Measurements from ENCODE around the gene PTPRJ. TPM values are rescaled to one million over a fixed set of nuclear protein-coding genes. Genes with fewer than 3 reads are reported as not detected.
"Not testable (repeated sequence)": the region's sequence is repeated elsewhere in the genome, so short reads cannot be mapped to it uniquely, and the experiment has no call there.

Gene PTPRJ
- polyA plus RNA-seq, 3 donors, result 10.0 to 36.4 (median 14.6) TPM

DNA sequence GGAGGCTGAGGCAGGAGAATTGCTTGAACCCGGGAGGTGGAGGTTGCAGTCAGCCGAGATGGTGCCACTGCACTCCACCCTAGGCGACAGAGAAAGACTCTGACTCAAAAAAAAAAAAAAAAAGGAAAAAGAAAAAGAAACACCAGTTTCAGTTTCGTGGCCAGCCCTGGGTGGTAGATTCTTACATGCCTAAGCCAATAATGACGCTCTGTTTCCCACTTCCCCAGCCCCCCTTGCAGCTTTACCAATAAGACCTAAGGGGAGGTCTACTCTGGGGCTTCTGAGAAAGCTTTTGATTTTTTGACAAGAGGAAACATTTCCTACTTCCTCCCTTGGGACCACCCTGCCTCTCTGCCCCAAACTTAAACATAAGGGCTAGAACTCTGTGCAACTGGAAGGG lies 30.0 kb upstream of the PTPRJ start:
- H3K4me1 Mint-ChIP-seq, result peaks cover 74% of the 10 kb centered on the region
- 0% methylated on average over 3 of the region's 5 CpGs for WGBS (ENCODE audit: insufficient coverage)
- no peak overlapping the region for H2AFZ ChIP-seq (ENCODE audit: insufficient read depth, low read depth, low read length, poor library complexity, severe bottlenecking)
- peak overlapping the region; percentile 12 to 37 for H3K4me3 Mint-ChIP-seq
- no peaks in the 10 kb centered on the region for H3K36me3 ChIP-seq (replicated peaks in 1 of 2; ENCODE audit: control insufficient read depth in 1 of 2, insufficient read depth in 2 of 2, low read length in 2 of 2)
- peaks cover 64 to 68% of the 10 kb centered on the region in 2 donors for H3K4me1 ChIP-seq (ENCODE audit: control insufficient read depth in 1 of 2, insufficient read depth in 2 of 2, low read length in 2 of 2)
- peaks cover 0 to 10% (median 3%) of the 10 kb centered on the region in 3 donors for H3K27me3 Mint-ChIP-seq (ENCODE audit: low read depth in 3 of 3)
- H3K27me3 ChIP-seq (ENCODE audit: control insufficient read depth in 2 of 2, insufficient read depth in 2 of 2, low read length in 2 of 2), result no peaks in the 10 kb centered on the region
- no peak overlapping the region for H3K4me3 ChIP-seq (replicated peaks in 1 of 3; ENCODE audit: low read depth in 2 of 3, low read length in 3 of 3)
- no peaks in the 10 kb centered on the region for H3K9me3 ChIP-seq (replicated peaks in 1 of 2; ENCODE audit: control insufficient read depth in 1 of 2, insufficient read depth in 1 of 2, low read length in 2 of 2)
- no peaks in the 10 kb centered on the region for H3K79me2 ChIP-seq (ENCODE audit: insufficient read depth, low read length)
- H3K27ac ChIP-seq (ENCODE audit: low read depth in 1 of 2, low read length in 2 of 2), result peak overlapping the region; percentile 34 to 76
- TF ChIP-seq, protein P1, sequence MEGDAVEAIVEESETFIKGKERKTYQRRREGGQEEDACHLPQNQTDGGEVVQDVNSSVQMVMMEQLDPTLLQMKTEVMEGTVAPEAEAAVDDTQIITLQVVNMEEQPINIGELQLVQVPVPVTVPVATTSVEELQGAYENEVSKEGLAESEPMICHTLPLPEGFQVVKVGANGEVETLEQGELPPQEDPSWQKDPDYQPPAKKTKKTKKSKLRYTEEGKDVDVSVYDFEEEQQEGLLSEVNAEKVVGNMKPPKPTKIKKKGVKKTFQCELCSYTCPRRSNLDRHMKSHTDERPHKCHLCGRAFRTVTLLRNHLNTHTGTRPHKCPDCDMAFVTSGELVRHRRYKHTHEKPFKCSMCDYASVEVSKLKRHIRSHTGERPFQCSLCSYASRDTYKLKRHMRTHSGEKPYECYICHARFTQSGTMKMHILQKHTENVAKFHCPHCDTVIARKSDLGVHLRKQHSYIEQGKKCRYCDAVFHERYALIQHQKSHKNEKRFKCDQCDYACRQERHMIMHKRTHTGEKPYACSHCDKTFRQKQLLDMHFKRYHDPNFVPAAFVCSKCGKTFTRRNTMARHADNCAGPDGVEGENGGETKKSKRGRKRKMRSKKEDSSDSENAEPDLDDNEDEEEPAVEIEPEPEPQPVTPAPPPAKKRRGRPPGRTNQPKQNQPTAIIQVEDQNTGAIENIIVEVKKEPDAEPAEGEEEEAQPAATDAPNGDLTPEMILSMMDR (IDR thresholded peaks at IDR 0.05), result no peak
- peak; percentile 55 to 72 (median 70) for DNase-seq
- H3K9me3 Mint-ChIP-seq, result peaks cover 0 to 2% (median 0%) of the 10 kb centered on the region in 7 donors
- peak overlapping the region; percentile 22 for H3K4me2 ChIP-seq (replicated peaks; ENCODE audit: extremely low read depth, low read length, poor library complexity, severe bottlenecking)
- no peaks in the 10 kb centered on the region for H4K20me1 ChIP-seq (ENCODE audit: insufficient read depth, low read length)
- intact Hi-C loops (cut with micrococcal nuclease), result no loop called here
- H3K36me3 Mint-ChIP-seq, result no peaks in the 10 kb centered on the region
- peak overlapping the region; percentile 15 for H3K9ac ChIP-seq (ENCODE audit: insufficient read depth, low read length, poor library complexity, severe bottlenecking)
- peak overlapping the region; percentile 83 to 95 (median 94) for H3K27ac Mint-ChIP-seq

DNA sequence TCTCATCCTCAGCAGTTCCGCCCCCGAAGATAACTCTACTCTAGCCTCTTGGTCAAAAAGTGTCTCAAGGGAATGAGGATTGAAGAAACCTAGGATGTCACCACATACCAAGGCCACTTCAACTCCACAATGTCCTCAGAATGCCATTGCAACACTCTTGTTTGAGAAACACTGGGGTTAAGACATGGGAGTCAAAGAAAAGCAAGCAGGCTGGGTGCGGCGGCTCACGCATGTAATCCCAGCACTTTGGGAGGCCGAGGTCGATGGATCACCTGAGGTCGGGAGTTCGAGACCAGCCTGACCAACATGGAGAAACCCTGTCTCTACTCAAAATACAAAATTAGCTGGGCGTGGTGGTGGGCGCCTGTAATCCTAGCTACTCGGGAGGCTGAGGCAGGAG lies 28.9 kb upstream of the PTPRJ start:
- Histone ChIP-seq H3K4me1 (ENCODE audit: control insufficient read depth in 1 of 2, insufficient read depth in 2 of 2, low read length in 2 of 2) (peaks cover 55 to 59% of the 10 kb centered on the region in 2 donors), H3K27ac (ENCODE audit: low read depth in 1 of 2, low read length in 2 of 2) (peak overlapping the region; percentile 50 to 76)
- H3K36me3 ChIP-seq (replicated peaks in 1 of 2; ENCODE audit: control insufficient read depth in 1 of 2, insufficient read depth in 2 of 2, low read length in 2 of 2); H3K9me3 Mint-ChIP-seq; H2AFZ ChIP-seq (ENCODE audit: insufficient read depth, low read depth, low read length, poor library complexity, severe bottlenecking); intact Hi-C loops (cut with micrococcal nuclease); H3K79me2 ChIP-seq (ENCODE audit: insufficient read depth, low read length); H3K27me3 Mint-ChIP-seq (ENCODE audit: low read depth in 3 of 3); H3K4me3 ChIP-seq (replicated peaks in 1 of 3; ENCODE audit: low read depth in 2 of 3, low read length in 3 of 3); H3K36me3 Mint-ChIP-seq; H3K9me3 ChIP-seq (replicated peaks in 1 of 2; ENCODE audit: control insufficient read depth in 1 of 2, insufficient read depth in 1 of 2, low read length in 2 of 2); H4K20me1 ChIP-seq (ENCODE audit: insufficient read depth, low read length); H3K27me3 ChIP-seq (ENCODE audit: control insufficient read depth in 2 of 2, insufficient read depth in 2 of 2, low read length in 2 of 2); H3K4me2 ChIP-seq (replicated peaks; ENCODE audit: extremely low read depth, low read length, poor library complexity, severe bottlenecking); H3K9ac ChIP-seq (ENCODE audit: insufficient read depth, low read length, poor library complexity, severe bottlenecking): not testable (repeated sequence)
- Mint-ChIP-seq H3K4me1 (peaks cover 68% of the 10 kb centered on the region), H3K4me3 (peak overlapping the region in 1 of 2 donors; percentile 13), H3K27ac (peak overlapping the region; percentile 83 to 95 (median 92))
- WGBS (ENCODE audit: insufficient coverage), result 30% methylated on average over 2 of the region's 12 CpGs
- peak; percentile 68 to 82 (median 77) for DNase-seq
